ENCODE data around the gene PHF20. TPM values are rescaled to one million over a fixed set of nuclear protein-coding genes. Genes with fewer than 3 reads are reported as not detected.

Gene PHF20
- total and polyA plus RNA-seq, 8 donors, result 9.4 to 20.3 (median 12.0) TPM

GRCh38 chr20:35901678-35902544 is 130.1 kb downstream of the PHF20 start:
- peak in 3 of 4 donors; percentile 61 to 68 (median 67) for ATAC-seq
- 71 to 76% methylated on average over 4 of the region's 4 CpGs for WGBS, 2 donors
- no peaks in the 10 kb centered on the region for H3K9me3 ChIP-seq
- no peaks in the 10 kb centered on the region for H3K4me1 ChIP-seq
- no peak for FAIRE-seq
- H3K27ac ChIP-seq, result no peak overlapping the region
- no peaks in the 10 kb centered on the region for H3K27me3 ChIP-seq
- DNase-seq, result no peak
- peaks cover 0 to 12% (median 0%) of the 10 kb centered on the region in 3 donors for H3K36me3 ChIP-seq
- intact Hi-C loops (cut with DNase I), result no loop called here
- H3K4me3 ChIP-seq, result no peak overlapping the region
- no peak for TF ChIP-seq CTCF (IDR thresholded peaks at IDR 0.05)

- Histone ChIP-seq H3K4me3 (no peak overlapping the region), H3K36me3 (peaks cover 0 to 12% (median 0%) of the 10 kb centered on the region in 3 donors), H3K4me1 (no peaks in the 10 kb centered on the region), H3K27me3 (no peaks in the 10 kb centered on the region), H3K9me3 (no peaks in the 10 kb centered on the region), H3K27ac (no peak overlapping the region)
- ATAC-seq (peak in 1 of 4 donors; percentile 32), DNase-seq (no peak), FAIRE-seq (no peak)
- intact Hi-C loops (cut with DNase I), result no loop called here
- TF ChIP-seq CTCF (IDR thresholded peaks at IDR 0.05), result no peak
- 90 to 93% methylated on average over 3 of the region's 3 CpGs for WGBS, 2 donors
These were observed 130.7 kb downstream of the PHF20 start for GRCh38 chr20:35902545-35902941.

- no peak overlapping the region for H3K4me3 ChIP-seq
- no peak for DNase-seq
- TF ChIP-seq CTCF (IDR thresholded peaks at IDR 0.05), result no peak
- no peak overlapping the region for H3K27ac ChIP-seq
- WGBS, 2 donors, result 85 to 87% methylated on average over 3 of the region's 3 CpGs
- no peaks in the 10 kb centered on the region for H3K4me1 ChIP-seq
- peaks cover 0 to 12% (median 0%) of the 10 kb centered on the region in 3 donors for H3K36me3 ChIP-seq
- intact Hi-C loops (cut with DNase I), result no loop called here
- no peak for ATAC-seq
- FAIRE-seq, result no peak
- no peaks in the 10 kb centered on the region for H3K9me3 ChIP-seq
- no peaks in the 10 kb centered on the region for H3K27me3 ChIP-seq
These were observed 132.0 kb downstream of the PHF20 start for GRCh38 chr20:35903843-35904242.

GRCh38 chr20:35904982-35905663 is 133.3 kb downstream of the PHF20 start:
- FAIRE-seq, result no peak
- no peak for DNase-seq
- H3K4me3 ChIP-seq, result no peak overlapping the region
- intact Hi-C loops (cut with DNase I), result no loop called here
- no peaks in the 10 kb centered on the region for H3K27me3 ChIP-seq
- no peaks in the 10 kb centered on the region for H3K9me3 ChIP-seq
- no peak for ATAC-seq
- no peaks in the 10 kb centered on the region for H3K4me1 ChIP-seq
- H3K27ac ChIP-seq, result no peak overlapping the region
- H3K36me3 ChIP-seq, result peaks cover 0 to 3% (median 0%) of the 10 kb centered on the region in 3 donors
- WGBS, 2 donors, result 94 to 95% methylated on average over 4 of the region's 4 CpGs
- no peak for TF ChIP-seq CTCF (IDR thresholded peaks at IDR 0.05)

Data from pancreas (tissue), 10 donors.